Lower lobe of right lung (tissue), 2 donors: ENCODE data around the gene TMEM131L. TPM values are rescaled to one million over a fixed set of nuclear protein-coding genes. Genes with fewer than 3 reads are reported as not detected.

ENCODE experiments used
- ATAC-seq, 2 donors: fragments of 200-7000 bp; cut with Tn5 transposase; one replicate each; pipeline ENCODE4 v1.9.1; 2020 to 2022; ENCODE audit warnings: mild to moderate bottlenecking in 2 of 2, moderate library complexity in 2 of 2
- DNase-seq: peaks from one replicate; pipeline ENCODE4 v3.0.0-alpha.2; 2020
- H3K27ac ChIP-seq: fragments of 200-600 bp; one replicate; pipeline ENCODE4 v1.8.0; 2022
- H3K27me3 ChIP-seq: fragments of 200-600 bp; one replicate; pipeline ENCODE4 v1.8.0; 2022; ENCODE audit warnings: low read depth
- H3K36me3 ChIP-seq: fragments of 200-600 bp; one replicate; pipeline ENCODE4 v1.8.0; 2022; ENCODE audit warnings: mild to moderate bottlenecking
- H3K4me1 ChIP-seq: fragments of 200-600 bp; one replicate; pipeline ENCODE4 v1.8.0; 2022
- H3K4me3 ChIP-seq: fragments of 200-600 bp; one replicate; pipeline ENCODE4 v1.8.0; 2022; ENCODE audit warnings: mild to moderate bottlenecking
- H3K9me3 ChIP-seq: fragments of 200-600 bp; one replicate; pipeline ENCODE4 v1.8.0; 2022
- intact Hi-C: fragments of 100-400 bp; cut with DNase I; formaldehyde crosslinking; loops from one replicate; pipeline ENCODE4 v1.11.0; 2022
- total RNA-seq: library from RNA; stranded (reverse); fragmentation: NEBNext Ultra II Directional; extraction: Animal tissue kit (Norgen Biotek cat#: 25700); gene quantifications from one replicate; pipeline ENCODE4 v1.2.1, GENCODE V29; 2021
- TF ChIP-seq, protein P1 (sequence below): fragments of 200-600 bp; IDR thresholded peaks from one replicate; pipeline ENCODE4 v1.8.0; 2022; ENCODE audit warnings: antibody characterized with exemption, mild to moderate bottlenecking
- donor health status: DM: no; HTN: yes; CAD: no; lungs with severe emphysema.

TMEM131L gene
- total RNA-seq, 1 donor from 2014 or later = 21.7 TPM

DNA sequence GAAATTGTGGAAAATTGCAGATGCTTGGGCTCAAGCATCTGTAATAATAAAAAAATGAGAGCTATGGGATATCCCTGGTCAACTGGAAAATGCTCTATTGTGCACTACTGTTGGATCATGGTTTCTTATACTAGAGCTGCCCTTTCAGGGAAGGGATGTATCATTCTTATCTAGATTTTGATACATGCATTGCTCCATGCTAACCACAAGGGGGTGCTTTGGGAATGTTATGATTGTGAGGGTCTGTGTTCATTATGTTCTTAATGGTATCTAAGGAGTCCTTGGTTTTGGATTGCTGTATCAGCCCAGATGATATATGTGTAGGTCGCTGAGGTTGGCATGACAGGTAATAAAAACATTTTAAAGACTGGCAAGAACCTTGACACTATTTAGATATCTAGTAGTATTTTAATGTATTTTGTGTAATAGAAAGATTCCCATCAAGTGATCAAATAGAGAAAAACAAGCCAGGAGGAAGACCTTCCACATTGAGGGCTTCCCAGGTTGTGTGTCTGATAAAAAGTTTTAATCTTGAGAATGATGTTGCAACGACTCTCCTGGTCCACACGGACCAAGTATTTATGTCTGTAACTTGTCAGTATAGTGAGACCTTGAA, 168.7 kb downstream of the TMEM131L start:
- intact Hi-C loops = loop anchor here (5.0 kb wide), 1 partner anchor 117 kb away; no protein-coding TSS in a partner anchor
- no peaks in the 10 kb centered on the region for H3K9me3 ChIP-seq
- H3K27me3 ChIP-seq = no peaks in the 10 kb centered on the region
- H3K4me1 ChIP-seq = no peaks in the 10 kb centered on the region
- no peak overlapping the region for H3K27ac ChIP-seq
- DNase-seq (no peak), ATAC-seq (peak; percentile 72 to 75)
- TF ChIP-seq, protein P1, sequence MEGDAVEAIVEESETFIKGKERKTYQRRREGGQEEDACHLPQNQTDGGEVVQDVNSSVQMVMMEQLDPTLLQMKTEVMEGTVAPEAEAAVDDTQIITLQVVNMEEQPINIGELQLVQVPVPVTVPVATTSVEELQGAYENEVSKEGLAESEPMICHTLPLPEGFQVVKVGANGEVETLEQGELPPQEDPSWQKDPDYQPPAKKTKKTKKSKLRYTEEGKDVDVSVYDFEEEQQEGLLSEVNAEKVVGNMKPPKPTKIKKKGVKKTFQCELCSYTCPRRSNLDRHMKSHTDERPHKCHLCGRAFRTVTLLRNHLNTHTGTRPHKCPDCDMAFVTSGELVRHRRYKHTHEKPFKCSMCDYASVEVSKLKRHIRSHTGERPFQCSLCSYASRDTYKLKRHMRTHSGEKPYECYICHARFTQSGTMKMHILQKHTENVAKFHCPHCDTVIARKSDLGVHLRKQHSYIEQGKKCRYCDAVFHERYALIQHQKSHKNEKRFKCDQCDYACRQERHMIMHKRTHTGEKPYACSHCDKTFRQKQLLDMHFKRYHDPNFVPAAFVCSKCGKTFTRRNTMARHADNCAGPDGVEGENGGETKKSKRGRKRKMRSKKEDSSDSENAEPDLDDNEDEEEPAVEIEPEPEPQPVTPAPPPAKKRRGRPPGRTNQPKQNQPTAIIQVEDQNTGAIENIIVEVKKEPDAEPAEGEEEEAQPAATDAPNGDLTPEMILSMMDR = peak; percentile 73
- peaks cover 73% of the 10 kb centered on the region for H3K36me3 ChIP-seq
- no peak overlapping the region for H3K4me3 ChIP-seq

DNA sequence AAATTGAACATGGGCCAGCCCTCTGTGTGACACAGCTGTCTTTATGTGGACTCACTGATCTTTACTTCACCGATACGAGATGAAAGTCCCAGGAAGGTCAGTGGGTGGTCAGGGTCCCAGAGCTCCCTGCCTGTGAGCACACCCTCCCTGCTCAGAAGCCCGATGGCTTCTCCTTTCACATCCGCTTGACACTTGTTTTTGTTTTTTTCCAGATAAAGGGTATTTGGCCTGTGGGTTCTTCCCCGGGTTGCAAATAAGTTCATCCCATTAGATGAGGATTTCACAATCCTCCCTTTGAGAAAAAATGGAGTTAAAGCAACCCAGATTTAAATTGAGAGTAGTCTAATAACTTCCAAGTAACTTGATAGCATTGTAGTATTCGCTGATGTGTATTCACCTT, 169.7 kb downstream of the TMEM131L start:
- no peak overlapping the region for H3K27ac ChIP-seq
- intact Hi-C loops = no loop called here
- H3K4me3 ChIP-seq = no peak overlapping the region
- H3K36me3 ChIP-seq = peaks cover 63% of the 10 kb centered on the region
- no peaks in the 10 kb centered on the region for H3K27me3 ChIP-seq
- ATAC-seq (no peak), DNase-seq (no peak)
- H3K9me3 ChIP-seq = no peaks in the 10 kb centered on the region
- TF ChIP-seq, protein P1 = no peak
- H3K4me1 ChIP-seq = no peaks in the 10 kb centered on the region

DNA sequence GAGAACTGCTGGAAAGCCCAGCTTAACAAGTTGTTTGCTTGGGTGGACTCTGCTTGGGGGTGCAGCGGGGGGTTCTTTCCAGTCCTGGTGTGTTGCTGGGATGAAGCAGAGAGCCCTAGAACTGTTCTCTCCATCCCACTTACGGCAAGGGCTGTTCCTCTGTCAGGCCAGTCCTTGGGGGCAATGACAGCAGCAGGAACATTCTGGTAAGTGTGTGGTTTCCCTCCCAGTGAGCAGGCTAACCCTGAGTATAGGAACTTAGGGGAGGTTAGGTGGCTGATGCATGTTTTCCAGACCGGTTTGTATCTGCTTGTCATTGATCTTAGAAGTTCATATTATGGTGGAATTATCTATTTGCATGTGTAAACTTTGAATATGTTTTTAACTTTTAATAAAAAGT, 171.0 kb downstream of the TMEM131L start:
- no peaks in the 10 kb centered on the region for H3K27me3 ChIP-seq
- DNase-seq (no peak), ATAC-seq (no peak)
- no peaks in the 10 kb centered on the region for H3K9me3 ChIP-seq
- no peaks in the 10 kb centered on the region for H3K4me1 ChIP-seq
- H3K27ac ChIP-seq = no peak overlapping the region
- no peak overlapping the region for H3K4me3 ChIP-seq
- H3K36me3 ChIP-seq = peaks cover 50% of the 10 kb centered on the region
- TF ChIP-seq, protein P1 = no peak
- intact Hi-C loops = no loop called here

DNA sequence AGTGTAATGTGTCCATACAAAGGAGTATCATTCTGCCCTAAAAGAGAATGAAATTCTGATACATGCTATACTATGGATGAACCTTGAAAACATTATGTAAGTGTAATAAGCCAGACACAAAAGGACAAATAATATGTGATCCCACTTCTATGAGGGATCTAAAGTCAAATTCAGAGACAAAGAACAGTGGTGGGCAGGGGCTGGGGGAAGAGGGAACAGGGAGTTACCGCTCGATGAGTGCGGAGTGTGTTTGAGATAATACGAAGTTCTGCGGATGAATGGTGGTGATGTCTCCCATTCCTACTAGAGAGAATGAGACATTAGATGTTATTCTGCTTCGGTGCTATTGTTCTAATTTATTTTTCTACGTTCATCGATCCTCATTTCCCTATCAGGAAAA, 171.9 kb downstream of the TMEM131L start:
- no peak for ATAC-seq
- Histone ChIP-seq H3K27me3 (no peaks in the 10 kb centered on the region), H3K4me1 (peaks cover 1% of the 10 kb centered on the region), H3K27ac (no peak overlapping the region), H3K36me3 (peaks cover 43% of the 10 kb centered on the region), H3K4me3 (no peak overlapping the region), H3K9me3 (no peaks in the 10 kb centered on the region)
- TF ChIP-seq, protein P1 = no peak
- intact Hi-C loops = no loop called here
- no peak for DNase-seq

DNA sequence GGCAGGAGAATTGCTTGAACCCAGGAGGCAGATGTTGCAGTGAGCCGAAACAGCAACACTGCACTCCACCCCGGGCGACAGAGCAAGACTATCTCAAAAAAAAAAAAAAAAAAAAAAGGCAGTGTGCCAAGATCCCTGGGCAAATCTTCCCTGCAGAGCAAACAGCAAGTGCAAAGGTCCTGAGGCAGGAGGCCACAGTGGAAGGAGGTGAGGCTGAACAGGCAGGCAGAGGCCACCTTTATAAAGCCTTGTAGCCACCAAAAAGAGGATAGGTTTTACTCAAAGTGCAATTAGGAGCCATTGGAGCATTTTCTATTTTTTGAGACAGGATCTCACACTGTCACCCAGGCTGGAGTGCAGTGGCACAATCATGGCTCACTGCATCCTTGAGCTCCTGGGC, 172.8 kb downstream of the TMEM131L start:
- no peaks in the 10 kb centered on the region for H3K9me3 ChIP-seq
- peaks cover 6% of the 10 kb centered on the region for H3K4me1 ChIP-seq
- H3K27ac ChIP-seq = no peak overlapping the region
- peaks cover 34% of the 10 kb centered on the region for H3K36me3 ChIP-seq
- intact Hi-C loops = no loop called here
- H3K4me3 ChIP-seq = no peak overlapping the region
- ATAC-seq (no peak), DNase-seq (no peak)
- no peaks in the 10 kb centered on the region for H3K27me3 ChIP-seq
- TF ChIP-seq, protein P1 = no peak
